AG04450 (cell line): ENCODE measurements around the gene KCNK16. TPM values are rescaled to one million over a fixed set of nuclear protein-coding genes. Genes with fewer than 3 reads are reported as not detected.
A peak's percentile ranks its signal among the peaks of the same experiment; 100 is the strongest.

Source experiments
- CTCF ChIA-PET: fragments of 300-600, 350-600 bp; formaldehyde crosslinking; extraction: SDS; loops from one replicate; lab custom pipeline; 2022; ENCODE audit warnings: antibody characterized with exemption, inconsistent platforms; lab: Charles Lee
- POLR2A ChIA-PET: fragments of 350-600 bp; formaldehyde crosslinking; extraction: SDS; loops from one replicate; lab custom pipeline; 2021; ENCODE audit warnings: antibody characterized with exemption, inconsistent platforms; lab: Yijun Ruan, JAX
- DNase-seq: peaks from one replicate; pipeline ENCODE4 v3.0.0-alpha.2; 2011; ENCODE audit warnings: low read depth, low spot score
- H3K27ac ChIP-seq: one replicate; pipeline ENCODE4 v1.5.1; 2012; ENCODE audit warnings: low read depth, low read length, control low read depth
- H3K27me3 ChIP-seq: one replicate; pipeline ENCODE4 v1.6.0; 2012; ENCODE audit warnings: low read length; ENCODE audit not compliant: control insufficient read depth, insufficient read depth
- H3K4me3 ChIP-seq: 2 replicates; pipeline ENCODE4 v1.5.1; 2011; ENCODE audit warnings: mild to moderate bottlenecking, low read depth, low read length, control low read depth
- H3K9me3 ChIP-seq: 2 replicates; pipeline ENCODE4 v1.5.1; 2012; ENCODE audit warnings: low read length; ENCODE audit not compliant: control insufficient read depth, insufficient read depth
- polyA plus RNA-seq: library from polyadenylated mRNA; depleted of rRNA; stranded (reverse); fragments of >200 nt; gene quantifications from 2 replicates; pipeline ENCODE4 v1.2.3, GENCODE V29; 2011
- TF ChIP-seq, protein P1 (sequence below): IDR thresholded peaks from 2 replicates; pipeline ENCODE4 v1.5.1; 2011; ENCODE audit warnings: low read depth, low read length, control low read depth, inconsistent platforms

Gene KCNK16
- polyA plus RNA-seq, 1 experiment: not detected

DNA sequence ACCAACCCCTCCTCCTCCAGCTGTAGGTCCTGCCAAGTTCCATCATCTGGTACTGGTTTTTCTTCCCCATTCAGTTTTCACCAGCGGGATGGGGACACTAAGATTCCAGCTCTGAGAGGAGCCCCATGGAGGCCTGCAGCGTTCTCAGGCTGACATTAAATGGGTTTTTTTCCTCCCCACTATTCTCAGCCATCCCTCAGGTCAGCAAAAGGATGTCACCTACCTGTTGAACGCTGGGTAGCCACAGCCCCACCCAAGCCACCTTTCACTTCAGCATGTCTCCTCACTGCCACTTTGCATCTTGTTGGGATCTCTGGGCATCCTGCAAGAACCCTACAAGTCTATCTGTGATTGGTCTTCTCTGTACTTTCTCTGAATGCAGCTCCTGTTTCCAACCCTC is 15.0 kb downstream of the KCNK16 start:
- DNase-seq: no peak
- no peak overlapping the region for H3K4me3 ChIP-seq
- TF ChIP-seq, protein P1, sequence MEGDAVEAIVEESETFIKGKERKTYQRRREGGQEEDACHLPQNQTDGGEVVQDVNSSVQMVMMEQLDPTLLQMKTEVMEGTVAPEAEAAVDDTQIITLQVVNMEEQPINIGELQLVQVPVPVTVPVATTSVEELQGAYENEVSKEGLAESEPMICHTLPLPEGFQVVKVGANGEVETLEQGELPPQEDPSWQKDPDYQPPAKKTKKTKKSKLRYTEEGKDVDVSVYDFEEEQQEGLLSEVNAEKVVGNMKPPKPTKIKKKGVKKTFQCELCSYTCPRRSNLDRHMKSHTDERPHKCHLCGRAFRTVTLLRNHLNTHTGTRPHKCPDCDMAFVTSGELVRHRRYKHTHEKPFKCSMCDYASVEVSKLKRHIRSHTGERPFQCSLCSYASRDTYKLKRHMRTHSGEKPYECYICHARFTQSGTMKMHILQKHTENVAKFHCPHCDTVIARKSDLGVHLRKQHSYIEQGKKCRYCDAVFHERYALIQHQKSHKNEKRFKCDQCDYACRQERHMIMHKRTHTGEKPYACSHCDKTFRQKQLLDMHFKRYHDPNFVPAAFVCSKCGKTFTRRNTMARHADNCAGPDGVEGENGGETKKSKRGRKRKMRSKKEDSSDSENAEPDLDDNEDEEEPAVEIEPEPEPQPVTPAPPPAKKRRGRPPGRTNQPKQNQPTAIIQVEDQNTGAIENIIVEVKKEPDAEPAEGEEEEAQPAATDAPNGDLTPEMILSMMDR: no peak
- no peak overlapping the region for H3K27ac ChIP-seq
- no peaks in the 10 kb centered on the region for H3K9me3 ChIP-seq
- peaks cover 8% of the 10 kb centered on the region for H3K27me3 ChIP-seq
- CTCF ChIA-PET: interaction anchor here (0.6 to 5.4 kb wide), 3 partner anchors 154 to 435 kb away, joined by 3 to 47 read pairs (median 5); no protein-coding TSS in a partner anchor
- POLR2A ChIA-PET: no interaction called here

DNA sequence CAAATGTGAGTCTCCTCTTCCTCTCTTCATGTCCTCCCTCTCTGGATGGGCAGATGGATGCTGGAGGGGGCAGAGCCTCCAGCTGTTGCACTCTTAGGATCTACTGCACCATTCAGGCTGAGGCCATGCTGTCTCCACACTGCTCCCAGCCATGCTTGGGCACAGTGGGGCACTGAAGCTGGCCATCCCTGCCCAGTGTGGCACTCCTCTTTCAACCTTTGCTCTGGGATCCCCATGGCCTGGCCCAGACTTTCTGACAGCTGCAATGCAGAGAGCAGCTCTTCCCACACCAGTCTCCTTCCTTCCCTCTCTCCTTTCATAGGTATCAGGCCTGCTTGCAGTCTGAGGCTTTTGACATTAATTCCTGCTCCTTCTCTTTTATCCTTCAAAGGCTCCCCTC is 17.6 kb downstream of the KCNK16 start:
- DNase-seq: no peak
- ChIA-PET POLR2A (no interaction called here), CTCF (interaction anchor here (0.7 to 4.4 kb wide), 7 partner anchors 139 to 432 kb away, joined by 3 to 31 read pairs (median 5); no protein-coding TSS in a partner anchor)
- Histone ChIP-seq H3K27me3 (no peaks in the 10 kb centered on the region), H3K27ac (no peak overlapping the region), H3K4me3 (no peak overlapping the region), H3K9me3 (no peaks in the 10 kb centered on the region)
- TF ChIP-seq, protein P1: no peak

DNA sequence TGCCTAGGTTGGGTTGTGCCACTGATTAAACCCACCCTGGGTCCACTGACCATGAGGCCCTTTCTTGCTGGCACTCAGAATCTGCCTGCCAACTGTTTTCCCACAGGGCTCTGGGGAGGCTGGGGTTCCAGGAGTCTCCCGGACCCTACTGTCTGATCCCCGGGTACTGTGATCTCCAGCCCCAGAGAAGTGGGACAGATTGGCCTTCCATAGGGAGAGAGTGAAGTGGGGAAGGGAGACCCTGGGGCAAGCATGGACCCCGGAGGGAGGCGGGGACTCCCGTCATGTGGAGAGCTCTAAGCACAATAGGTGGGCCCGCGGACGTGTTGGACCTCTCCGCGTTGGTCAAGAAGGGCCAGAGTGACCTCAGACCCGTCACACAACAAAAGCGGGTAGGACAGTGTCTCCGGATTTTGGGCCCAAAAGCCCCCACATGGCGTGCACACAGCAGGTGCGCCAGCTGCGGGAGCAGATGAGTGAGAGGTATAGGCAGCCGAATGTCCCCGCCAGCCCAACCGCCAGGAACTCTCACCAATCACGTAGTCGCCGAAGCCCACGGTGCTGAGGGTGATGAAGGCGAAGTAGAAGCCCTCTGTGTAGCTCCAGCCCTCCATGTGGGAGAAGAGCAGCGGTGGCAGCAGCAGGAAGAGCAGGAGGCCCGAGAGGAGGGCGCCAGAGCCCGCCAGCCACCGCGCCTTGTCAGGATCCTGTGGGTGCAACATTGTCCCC is 18.9 kb downstream of the KCNK16 start:
- POLR2A ChIA-PET: no interaction called here
- no peaks in the 10 kb centered on the region for H3K9me3 ChIP-seq
- H3K4me3 ChIP-seq: no peak overlapping the region
- CTCF ChIA-PET: interaction anchor here (0.5 to 4.4 kb wide), 12 partner anchors 12 to 431 kb away, joined by 3 to 31 read pairs (median 8); no protein-coding TSS in a partner anchor
- no peak overlapping the region for H3K27ac ChIP-seq
- no peak for DNase-seq
- H3K27me3 ChIP-seq: no peaks in the 10 kb centered on the region
- TF ChIP-seq, protein P1: no peak

DNA sequence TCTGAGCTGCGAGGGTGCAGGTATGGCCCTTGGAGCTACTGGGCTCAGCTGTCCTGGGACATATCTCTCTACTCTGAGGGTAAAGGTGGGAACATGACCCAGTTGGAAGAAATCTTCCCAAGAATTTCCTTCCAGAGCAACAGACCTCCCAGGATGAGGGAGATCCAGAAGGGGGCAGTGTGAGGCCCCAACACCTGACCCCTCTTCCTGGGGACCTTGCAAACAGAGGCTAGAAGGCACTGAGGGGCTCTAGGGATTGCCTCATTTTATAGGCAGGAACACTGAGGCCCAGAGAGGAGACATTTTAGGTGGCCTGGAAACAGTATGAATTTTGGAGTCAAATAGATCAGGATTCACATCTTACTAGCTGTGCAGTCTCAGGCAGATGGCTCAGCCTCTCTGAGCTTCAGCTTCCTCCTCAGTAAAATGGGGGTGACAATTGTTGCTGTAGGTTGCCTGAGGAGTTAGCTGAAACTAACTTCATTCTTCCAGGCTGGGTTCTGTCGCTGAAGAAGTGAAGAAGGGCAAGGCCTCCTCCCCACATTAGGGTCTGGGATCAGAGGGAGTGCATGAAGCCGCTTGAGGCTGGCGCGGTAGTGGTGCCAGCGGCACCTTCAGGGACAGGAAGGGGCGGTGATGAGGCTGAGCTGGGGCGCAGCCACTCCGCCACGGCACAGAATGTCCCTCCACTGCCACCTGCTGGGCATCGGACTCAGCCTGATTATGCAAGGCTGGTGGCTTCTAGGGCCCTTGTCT is 19.7 kb downstream of the KCNK16 start:
- ChIA-PET CTCF (interaction anchor here (0.5 to 4.4 kb wide), 11 partner anchors 11 to 430 kb away, joined by 3 to 31 read pairs (median 8); no protein-coding TSS in a partner anchor), POLR2A (no interaction called here)
- H3K9me3 ChIP-seq: no peaks in the 10 kb centered on the region
- peak; percentile 2 for DNase-seq
- H3K27ac ChIP-seq: no peak overlapping the region
- TF ChIP-seq, protein P1: peak; percentile 81
- no peaks in the 10 kb centered on the region for H3K27me3 ChIP-seq
- no peak overlapping the region for H3K4me3 ChIP-seq

DNA sequence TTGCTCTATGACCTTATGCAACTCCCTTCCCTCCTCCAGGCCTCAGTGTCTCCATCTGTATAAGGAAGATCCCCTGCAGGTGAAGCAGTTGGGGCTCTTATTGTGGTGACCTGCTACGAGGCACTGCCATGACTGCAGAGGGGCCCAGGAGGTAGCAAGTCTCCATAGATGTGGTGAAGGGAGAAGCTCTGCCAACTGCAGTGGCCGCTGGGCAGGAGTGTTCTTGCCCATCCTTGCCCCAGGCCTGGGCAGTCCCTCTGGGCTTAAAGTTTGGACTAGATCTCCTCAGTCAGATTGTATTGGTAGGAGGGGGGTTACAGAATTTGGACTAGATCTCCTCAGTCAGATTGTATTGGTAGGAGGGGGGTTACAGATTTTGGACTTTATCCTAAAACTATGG is 20.5 kb downstream of the KCNK16 start:
- H3K4me3 ChIP-seq: no peak overlapping the region
- TF ChIP-seq, protein P1: no peak
- no peaks in the 10 kb centered on the region for H3K27me3 ChIP-seq
- POLR2A ChIA-PET: no interaction called here
- no peak overlapping the region for H3K27ac ChIP-seq
- no peaks in the 10 kb centered on the region for H3K9me3 ChIP-seq
- CTCF ChIA-PET: interaction anchor here (1.5 to 4.4 kb wide), 5 partner anchors 137 to 429 kb away, joined by 8 to 31 read pairs (median 18); no protein-coding TSS in a partner anchor
- DNase-seq: no peak
